A204.1 (cell line): ENCODE data around the gene EWSR1.

Source experiments
- FAIRE-seq: peaks from 2 replicates; lab custom pipeline; 2012; peaks lifted over from hg19 to GRCh38; lab: Jason Lieb, UNC

Gene EWSR1

DNA sequence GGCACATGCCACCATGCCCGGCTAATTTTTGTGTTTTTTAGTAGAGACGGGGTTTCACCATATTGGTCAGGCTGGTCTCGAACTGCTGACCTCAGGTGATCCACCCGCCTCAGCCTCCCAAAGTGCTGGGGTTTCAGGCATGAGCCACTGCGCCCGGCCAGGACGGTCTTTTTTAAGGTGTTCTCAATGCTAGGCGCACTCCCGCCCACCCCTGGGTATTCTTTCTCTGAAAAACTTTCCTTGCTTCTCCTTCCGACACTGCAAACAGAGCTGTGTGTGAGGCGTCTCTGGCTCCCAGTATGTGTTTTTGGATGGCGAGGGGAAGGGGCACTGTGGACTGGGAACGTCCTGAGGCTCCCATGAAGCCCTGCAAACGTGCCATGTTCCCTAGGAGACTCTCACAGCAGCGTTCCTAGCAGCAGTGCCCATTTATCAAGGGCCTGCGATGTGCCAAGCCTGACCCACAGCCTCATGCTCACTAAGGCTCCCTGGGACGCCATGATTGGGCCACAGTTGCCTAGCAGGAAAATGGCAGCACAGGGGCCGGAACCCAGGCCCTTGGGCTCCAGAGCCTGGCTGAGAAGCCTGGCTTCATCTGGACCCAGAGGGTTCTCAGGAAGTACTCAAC lies 49.9 kb downstream of the EWSR1 start:
- FAIRE-seq = no peak

DNA sequence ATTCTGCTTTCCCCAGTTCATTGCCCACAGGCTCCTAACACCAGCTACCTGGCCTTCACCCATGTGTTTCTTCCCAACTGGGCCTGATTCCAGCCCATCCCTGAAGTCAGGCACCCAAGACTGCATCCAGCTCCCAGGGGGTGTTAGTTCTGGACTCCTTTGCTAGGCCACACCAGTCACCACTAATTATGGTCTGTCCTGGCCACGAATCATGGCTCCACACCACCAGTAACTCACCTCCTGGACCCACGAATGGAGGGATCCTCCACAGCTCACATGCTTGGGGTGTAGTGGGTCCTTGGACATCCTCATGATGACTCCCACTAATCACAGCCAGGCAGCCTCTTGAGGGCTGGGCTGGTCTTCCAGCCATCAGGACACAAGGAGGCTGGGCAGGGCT lies 51.0 kb downstream of the EWSR1 start:
- no peak for FAIRE-seq

- FAIRE-seq = peak; percentile 71
These were observed 52.5 kb downstream of the EWSR1 start for GRCh38 chr22:29320546-29320945.

DNA sequence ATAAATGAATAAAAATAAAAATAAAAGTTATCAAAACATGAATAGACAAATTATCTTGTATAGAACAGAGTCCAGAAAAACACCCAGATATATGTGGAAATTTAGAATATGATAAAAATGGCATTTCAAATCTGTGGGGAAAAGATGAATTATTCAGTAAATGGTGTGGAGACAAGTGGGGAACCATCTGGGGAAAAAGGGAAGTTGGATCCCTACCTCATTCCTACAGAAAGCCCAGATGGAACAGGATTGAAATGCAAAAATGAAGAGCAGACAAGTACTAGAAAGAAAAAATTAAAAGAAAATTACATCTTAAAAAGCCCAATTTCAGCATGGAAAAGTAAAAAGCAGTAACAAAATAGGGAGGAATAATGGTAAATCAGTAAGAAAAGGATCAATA lies 55.6 kb downstream of the EWSR1 start:
- no peak for FAIRE-seq

DNA sequence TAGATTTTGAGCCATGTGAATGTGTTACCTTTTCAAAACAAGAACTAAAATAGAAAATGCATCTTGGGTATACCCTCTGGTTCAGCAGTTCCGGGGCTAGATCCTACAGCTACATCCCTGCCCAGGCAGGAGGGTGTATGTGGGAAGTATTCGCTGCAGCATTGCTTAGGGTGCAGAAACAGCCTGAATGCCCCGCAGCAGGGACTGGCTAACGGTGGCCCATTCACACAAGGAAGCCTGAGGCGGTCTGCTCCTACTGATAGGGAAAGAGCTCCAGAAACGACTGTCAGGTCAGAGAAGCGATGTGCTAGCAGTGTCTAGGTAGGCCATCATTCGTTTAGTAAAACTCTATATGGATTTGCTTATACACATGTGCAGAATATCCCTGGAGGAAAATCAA lies 57.3 kb downstream of the EWSR1 start:
- no peak for FAIRE-seq

DNA sequence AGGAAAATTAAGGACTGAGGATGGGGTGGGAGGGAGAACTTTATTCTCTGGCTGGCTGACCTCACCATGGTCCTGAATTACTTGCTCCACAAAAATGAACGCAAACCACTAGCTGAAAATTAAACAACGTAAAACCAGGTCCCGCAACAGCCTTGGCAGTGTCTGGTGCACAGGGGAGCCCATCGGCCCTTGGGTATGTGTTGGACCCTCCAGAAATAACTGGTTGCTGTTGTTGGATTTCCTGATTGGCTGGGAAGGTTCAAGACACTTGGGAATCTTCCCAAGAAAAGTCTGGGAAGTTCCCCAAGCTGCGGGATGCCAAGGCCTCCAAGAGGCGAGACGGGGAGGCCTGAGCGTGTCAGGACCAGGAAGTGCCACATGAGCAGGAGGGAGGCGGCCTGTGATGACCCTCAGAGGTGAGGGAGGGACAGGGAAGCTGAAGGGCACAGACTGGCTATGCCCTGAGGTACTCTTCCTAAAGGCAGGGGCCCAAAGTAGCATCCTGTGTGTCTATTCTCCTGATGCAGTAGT lies 57.8 kb downstream of the EWSR1 start:
- FAIRE-seq = no peak

DNA sequence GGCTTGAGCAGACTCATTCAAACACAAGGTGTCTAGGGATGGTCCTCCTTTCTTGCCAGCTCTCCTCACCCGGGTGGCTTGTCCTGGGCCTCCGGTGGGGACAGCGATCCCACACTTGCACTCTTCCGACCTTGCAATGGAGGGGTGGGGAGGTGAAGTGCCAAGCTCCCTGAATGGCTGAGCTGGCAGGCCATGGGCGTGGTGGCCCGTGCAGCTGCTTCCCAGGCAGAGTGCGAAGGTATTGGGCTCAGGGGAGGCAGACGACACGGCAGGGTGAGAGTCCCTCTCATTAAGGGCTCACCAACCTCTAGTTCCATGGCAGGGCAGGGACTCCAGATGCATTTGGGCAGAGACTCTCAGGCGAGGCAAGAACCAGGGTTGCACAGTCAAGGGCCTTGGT lies 58.4 kb downstream of the EWSR1 start:
- FAIRE-seq = no peak

GRCh38 chr22:29327089-29327764 lies 59.2 kb downstream of the EWSR1 start:
- no peak for FAIRE-seq

DNA sequence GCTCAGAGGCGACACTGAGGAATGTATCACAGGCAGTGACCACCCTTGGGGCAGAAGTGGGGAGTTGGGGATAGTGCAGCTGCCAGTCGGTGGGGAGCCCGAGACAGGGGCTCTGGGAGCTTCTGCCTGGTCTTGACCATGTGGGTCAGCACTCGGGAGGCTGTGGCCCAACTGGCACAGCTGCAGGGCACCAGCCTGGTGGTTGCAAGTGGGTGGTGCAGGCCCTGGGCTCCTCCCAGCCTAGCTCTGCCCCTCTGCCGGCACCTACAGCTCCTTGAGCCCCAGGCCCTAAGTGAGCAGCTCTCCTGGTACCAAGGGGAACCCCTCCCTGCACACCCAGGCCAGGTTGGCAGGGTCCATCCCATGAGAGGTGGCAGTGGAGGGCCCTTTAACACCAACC lies 60.0 kb downstream of the EWSR1 start:
- no peak for FAIRE-seq

- FAIRE-seq = no peak
These were observed 60.8 kb downstream of the EWSR1 start for GRCh38 chr22:29328566-29329500.

- FAIRE-seq = no peak
These were observed 61.5 kb downstream of the EWSR1 start for GRCh38 chr22:29329581-29329980.

DNA sequence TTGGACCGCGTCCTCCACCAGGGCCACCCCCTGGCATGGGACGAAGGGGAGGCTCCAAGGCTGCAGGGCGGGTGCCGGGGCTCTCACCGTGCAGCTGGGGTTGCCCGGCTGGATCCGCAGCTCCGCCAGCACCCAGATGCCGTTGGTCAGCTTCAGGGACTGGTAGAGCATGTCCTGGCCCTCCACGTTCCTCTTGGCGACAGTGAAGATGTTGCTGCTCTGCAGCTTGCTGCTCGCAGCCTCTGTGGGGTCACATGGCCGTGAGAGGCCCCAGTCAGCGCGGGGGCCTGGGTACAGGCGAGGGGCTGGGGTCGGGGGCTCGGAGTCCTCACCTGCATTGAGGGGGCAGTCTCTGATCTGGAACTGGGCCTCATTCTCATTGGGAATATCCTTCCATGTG lies 62.2 kb downstream of the EWSR1 start:
- FAIRE-seq = no peak

DNA sequence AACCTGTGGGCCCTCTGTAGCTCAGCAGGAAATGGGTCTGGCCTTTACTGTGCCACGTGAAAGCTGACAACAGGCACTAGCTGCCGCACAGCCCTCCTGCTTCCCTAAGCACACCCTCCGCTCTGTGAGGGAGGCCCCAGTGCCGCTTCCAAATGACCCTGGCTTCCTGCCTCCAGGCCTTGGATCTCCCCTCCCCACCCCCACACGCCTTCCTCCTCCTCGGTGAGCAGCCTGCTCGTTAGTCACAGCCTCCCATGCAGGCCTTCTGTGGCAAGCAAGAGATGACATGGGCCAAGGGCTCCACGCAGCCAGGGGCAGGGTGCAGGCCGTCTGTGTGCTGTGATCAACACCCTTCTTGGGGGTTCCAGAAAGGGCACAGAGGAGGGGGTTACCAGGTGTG lies 62.7 kb downstream of the EWSR1 start:
- FAIRE-seq = no peak

DNA sequence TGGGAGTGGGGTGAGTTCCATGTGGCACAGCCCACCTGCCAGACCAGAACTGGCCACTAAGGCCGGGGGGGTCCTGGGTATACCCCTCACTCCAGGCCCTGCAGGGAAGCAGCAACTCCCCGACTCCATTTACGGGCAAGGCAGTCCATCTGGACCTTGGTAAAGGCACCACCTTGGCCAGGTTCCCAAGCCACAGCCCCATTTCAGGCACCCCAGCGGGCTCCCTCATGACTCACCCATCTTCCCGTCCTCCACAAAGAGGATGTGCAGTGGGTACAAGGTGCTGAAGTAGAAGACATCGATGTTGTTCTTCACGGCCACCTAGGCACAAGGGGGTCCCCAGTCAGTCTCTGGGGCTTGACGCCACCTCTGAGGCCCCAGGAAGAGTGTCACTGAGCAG lies 63.1 kb downstream of the EWSR1 start:
- FAIRE-seq = no peak

DNA sequence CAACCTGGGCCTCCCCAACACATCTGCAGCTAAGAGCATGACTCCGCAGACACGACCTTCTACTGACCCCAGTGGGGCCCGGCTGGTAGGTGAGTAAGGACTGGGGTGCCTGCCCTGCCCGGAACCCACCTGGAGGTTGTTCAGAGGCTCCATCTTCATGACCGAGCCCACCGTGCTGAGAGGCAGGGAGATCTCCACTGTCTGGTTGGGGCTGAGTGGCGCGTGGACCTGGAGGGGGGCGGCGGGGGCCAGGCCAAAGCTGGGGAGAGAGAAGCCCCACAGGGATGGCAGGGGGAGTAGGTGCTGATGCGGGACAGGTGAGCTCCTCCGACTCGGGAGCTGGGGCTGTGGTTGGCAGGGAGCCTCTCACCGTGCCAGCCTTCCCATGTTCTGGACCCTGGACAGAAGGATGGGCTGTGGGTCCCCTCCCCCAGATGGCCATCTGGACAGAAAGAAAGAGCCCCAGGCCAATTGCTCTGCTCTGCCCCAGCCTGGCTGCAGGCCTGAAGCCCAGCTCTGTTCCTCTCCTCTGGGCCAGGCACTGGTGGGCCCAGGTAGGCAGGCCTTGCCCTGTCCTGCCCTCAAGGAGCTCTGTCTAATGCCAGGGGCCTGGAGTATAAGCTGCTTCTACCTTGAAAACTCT lies 63.7 kb downstream of the EWSR1 start:
- no peak for FAIRE-seq

DNA sequence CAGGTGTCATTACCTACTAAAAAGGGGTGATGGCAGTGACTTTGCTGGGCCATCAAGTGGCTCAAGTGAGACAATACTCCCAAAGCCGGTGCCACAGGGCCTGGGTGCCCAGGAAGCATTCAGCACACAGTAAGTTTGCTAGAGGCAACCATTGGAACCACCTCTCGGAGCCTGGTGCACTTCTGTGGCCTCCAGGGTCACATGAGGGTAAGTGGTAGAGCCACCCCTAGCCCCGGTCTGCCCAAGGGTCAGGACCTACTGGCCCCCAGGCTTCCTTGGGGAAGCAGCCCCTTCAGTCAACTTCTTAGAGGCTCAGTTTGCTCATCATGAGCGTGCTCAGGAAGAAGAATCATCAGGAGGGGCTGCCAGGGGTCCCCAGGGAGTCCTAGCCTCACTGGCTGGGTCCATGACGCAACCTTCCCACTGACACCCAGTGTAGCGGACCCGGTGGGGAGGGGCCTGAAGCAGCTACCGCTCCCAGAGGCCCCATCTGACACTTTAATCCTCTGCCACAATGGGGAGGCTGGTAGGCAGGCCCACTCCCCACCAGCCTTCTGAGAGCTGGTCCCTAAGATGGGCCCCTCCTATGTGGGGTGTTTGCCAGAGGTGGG lies 64.9 kb downstream of the EWSR1 start:
- FAIRE-seq = no peak

DNA sequence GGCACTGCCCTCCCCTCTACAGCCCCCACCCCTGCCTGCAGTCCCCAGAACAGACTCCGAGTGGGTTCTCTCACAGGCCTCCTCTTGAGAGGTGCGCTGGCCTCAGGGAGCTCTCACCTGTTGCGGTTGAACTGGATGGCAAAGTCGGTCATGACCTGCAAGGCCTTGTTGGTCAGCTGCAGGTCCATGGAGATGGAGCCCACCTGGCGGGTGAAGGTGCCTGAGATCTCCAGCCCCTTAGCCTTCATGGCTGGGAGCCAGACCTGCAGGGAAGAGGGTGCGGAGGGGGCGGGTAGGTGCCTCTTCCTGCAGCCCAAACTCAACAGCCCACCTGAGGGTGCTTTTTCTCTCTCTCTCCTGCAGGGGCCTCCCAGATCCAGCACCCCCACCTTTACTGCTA lies 66.1 kb downstream of the EWSR1 start:
- no peak for FAIRE-seq

DNA sequence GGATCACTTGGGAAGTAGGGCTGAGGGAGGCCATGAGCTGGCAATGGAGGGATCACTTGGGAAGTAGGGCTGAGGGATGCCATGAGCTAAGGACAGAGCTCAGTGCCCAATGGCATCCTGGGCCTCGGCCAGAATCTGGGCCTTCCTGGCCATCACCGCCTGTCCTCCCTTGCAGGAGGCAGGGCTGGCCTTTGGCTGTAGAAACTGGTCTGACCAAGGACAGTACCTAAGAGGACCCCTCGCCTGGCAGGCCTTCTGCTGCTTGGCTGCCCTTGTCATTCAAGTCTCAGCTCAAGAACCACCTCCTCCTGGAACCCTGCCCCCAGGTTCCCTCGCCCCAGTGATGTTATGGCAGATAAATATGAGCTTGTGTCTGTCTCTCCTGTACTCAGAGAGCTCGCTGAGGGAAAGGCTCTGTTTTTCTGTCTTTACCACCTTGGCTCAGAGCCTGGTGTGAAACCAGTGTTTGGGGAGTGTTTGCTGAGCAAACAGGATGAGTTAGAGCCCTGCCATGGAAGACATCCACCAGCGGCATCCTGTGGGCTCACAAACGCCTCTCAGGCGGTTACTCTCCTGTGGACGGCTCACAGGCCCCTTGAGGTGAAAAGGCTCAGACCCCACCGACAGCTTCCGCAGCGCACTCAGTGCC lies 66.8 kb downstream of the EWSR1 start:
- no peak for FAIRE-seq

- no peak for FAIRE-seq
These were observed 67.6 kb downstream of the EWSR1 start for GRCh38 chr22:29335656-29336055.

DNA sequence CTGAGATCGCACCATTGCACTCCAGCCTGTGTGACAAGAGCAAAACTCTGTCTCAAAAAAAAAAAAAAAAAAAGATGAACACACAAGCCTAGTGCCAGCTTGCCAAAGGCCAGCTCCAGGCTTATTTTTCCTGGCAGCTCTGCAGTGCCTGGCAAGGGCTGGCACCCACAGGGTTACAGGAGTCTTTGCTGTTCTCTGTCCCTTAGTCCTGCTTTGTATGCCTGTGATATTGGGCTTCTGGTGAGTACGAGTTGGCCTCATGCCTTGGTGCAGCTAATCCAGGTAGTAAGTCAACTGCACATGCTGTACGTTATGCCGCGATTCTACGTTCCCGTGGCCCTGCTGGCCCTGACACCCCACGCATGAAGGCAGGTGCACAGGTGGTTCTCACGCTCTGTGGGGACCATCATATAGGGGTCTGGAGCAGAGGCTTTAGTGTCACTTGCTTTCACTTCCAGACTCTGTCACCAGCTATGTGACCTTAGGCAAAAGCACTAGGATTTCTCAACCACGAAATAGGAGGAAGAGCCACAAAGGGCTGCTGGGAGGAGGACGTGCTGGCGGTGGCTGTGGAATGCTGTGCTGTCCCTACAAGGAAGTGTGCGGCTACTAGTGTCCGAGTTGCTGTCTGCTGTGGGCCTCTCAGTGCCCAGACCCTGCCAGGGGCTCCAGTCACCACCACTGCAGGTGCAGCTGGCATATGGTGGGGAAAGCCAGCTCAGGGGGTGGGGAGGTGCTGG lies 68.9 kb downstream of the EWSR1 start:
- no peak for FAIRE-seq
